Kidney (tissue), 14 donors: ENCODE measurements around the gene ANKRD12. TPM values are rescaled to one million over a fixed set of nuclear protein-coding genes. Genes with fewer than 3 reads are reported as not detected.

ENCODE experiments used
- DNase-seq, 5 donors: peaks; one replicate each; pipeline ENCODE4 v3.0.0-alpha.2; 2013 to 2020
- FAIRE-seq: peaks from 2 replicates; lab custom pipeline; 2012; peaks lifted over from hg19 to GRCh38; lab: Jason Lieb, UNC
- H3K27ac ChIP-seq, 2 donors: one replicate each; pipeline ENCODE4 v1.7.0; 2013; ENCODE audit warnings: low read depth in 2 of 2, low read length in 2 of 2, inconsistent platforms in 1 of 2
- H3K27me3 ChIP-seq: one replicate; pipeline ENCODE4 v1.7.1; 2013; ENCODE audit warnings: low read length, inconsistent platforms; ENCODE audit not compliant: control insufficient read depth, insufficient read depth
- H3K36me3 ChIP-seq, 3 donors: one replicate each; pipeline versions ENCODE4 v1.7.0 to v1.7.1; 2013; ENCODE audit warnings: low read length in 3 of 3, control low read depth in 1 of 3, inconsistent platforms in 1 of 3; ENCODE audit not compliant: insufficient read depth in 3 of 3, control insufficient read depth in 2 of 3
- H3K4me1 ChIP-seq, 3 donors: one replicate each; pipeline versions ENCODE4 v1.7.0 to v1.7.1; 2013; ENCODE audit warnings: low read length in 3 of 3, inconsistent platforms in 1 of 3, low read depth in 1 of 3; ENCODE audit not compliant: control insufficient read depth in 2 of 3, insufficient read depth in 2 of 3
- H3K4me3 ChIP-seq, 3 donors: one replicate each; pipeline versions ENCODE4 v1.7.0 to v1.8.1; 2013; ENCODE audit warnings: low read length in 3 of 3, control low read depth in 1 of 3, inconsistent platforms in 1 of 3
- H3K9ac ChIP-seq, 3 donors: one replicate each; pipeline versions ENCODE4 v1.7.0 to v1.7.1; 2013; ENCODE audit warnings: low read length in 3 of 3, control low read depth in 1 of 3, inconsistent platforms in 1 of 3
- H3K9me3 ChIP-seq, 3 donors: one replicate each; pipeline versions ENCODE4 v1.7.0 to v1.7.1; 2013; ENCODE audit warnings: low read length in 3 of 3, control low read depth in 1 of 3, inconsistent platforms in 1 of 3; ENCODE audit not compliant: control insufficient read depth in 2 of 3, insufficient read depth in 1 of 3
- CTCF ChIP-seq: IDR thresholded peaks from 3 replicates; pipeline ENCODE4 v1.5.1; 2012; ENCODE audit warnings: mild to moderate bottlenecking, moderate library complexity, borderline replicate concordance; ENCODE audit not compliant: insufficient read depth; ENCODE audit errors: extremely low read depth
- intact Hi-C: fragments of 100-400 bp; cut with DNase I; formaldehyde crosslinking; loops from one replicate; pipeline ENCODE4 v1.11.1; 2022
- polyA plus RNA-seq: library from polyadenylated mRNA; stranded (reverse); fragments of 350-450 nt; fragmentation: Illumina TruSeq; extraction: RNeasy Lipid Tissue Mini Kit (QIAGEN cat#74804); gene quantifications from one replicate; pipeline ENCODE4 v1.2.3, GENCODE V29; 2014; ENCODE audit warnings: low read depth, low replicate concordance; ENCODE audit not compliant: insufficient read depth
- total RNA-seq: library from RNA; stranded (reverse); fragmentation: NEBNext Ultra II Directional; extraction: Animal tissue kit (Norgen Biotek cat#: 25700); gene quantifications from one replicate; pipeline ENCODE4 v1.2.1, GENCODE V29; 2021
- donor health status: control.
- donor health status: control.
- donor health status: control.
- donor health status: control.
- donor health status: control.
- donor health status: DM: yes; HTN: yes; CAD: no.
- donor health status: Normal renal cell carcinoma (clear cell type).

ANKRD12 gene
- total and polyA plus RNA-seq, 2 donors from 2014 or later: 3.9 to 81.8 TPM

- no peak overlapping the region for H3K4me3 ChIP-seq
- DNase-seq (no peak), FAIRE-seq (no peak)
- H3K4me1 ChIP-seq: no peaks in the 10 kb centered on the region
- H3K36me3 ChIP-seq: peaks cover 2 to 20% (median 7%) of the 10 kb centered on the region in 3 donors
- no peaks in the 10 kb centered on the region for H3K27me3 ChIP-seq
- intact Hi-C loops: no loop called here
- no peaks in the 10 kb centered on the region for H3K9me3 ChIP-seq
- no peak overlapping the region for H3K9ac ChIP-seq
- no peak for TF ChIP-seq CTCF
- H3K27ac ChIP-seq: no peak overlapping the region
Observed at GRCh38 chr18:9217743-9218451, 81.3 kb downstream of the ANKRD12 start.

- Histone ChIP-seq H3K27ac (no peak overlapping the region), H3K4me3 (no peak overlapping the region), H3K9me3 (no peaks in the 10 kb centered on the region), H3K27me3 (no peaks in the 10 kb centered on the region), H3K9ac (no peak overlapping the region), H3K4me1 (no peaks in the 10 kb centered on the region), H3K36me3 (peaks cover 0 to 11% (median 4%) of the 10 kb centered on the region in 3 donors)
- intact Hi-C loops: no loop called here
- FAIRE-seq: no peak
- DNase-seq: peak in 2 of 5 donors; percentile 9 to 13
- no peak for TF ChIP-seq CTCF
Observed at GRCh38 chr18:9221040-9221439, 84.5 kb downstream of the ANKRD12 start.

GRCh38 chr18:9221661-9222060, 85.1 kb downstream of the ANKRD12 start:
- Histone ChIP-seq H3K9ac (no peak overlapping the region), H3K4me1 (no peaks in the 10 kb centered on the region)
- no peak for TF ChIP-seq CTCF

More at GRCh38 chr18:9221661-9222060, 85.1 kb downstream of the ANKRD12 start:
- DNase-seq (no peak), FAIRE-seq (no peak)
- intact Hi-C loops: no loop called here
- peaks cover 0 to 8% (median 3%) of the 10 kb centered on the region in 3 donors for H3K36me3 ChIP-seq
- no peaks in the 10 kb centered on the region for H3K27me3 ChIP-seq
- no peak overlapping the region for H3K4me3 ChIP-seq
- no peaks in the 10 kb centered on the region for H3K9me3 ChIP-seq
- H3K27ac ChIP-seq: no peak overlapping the region
